GM13976 (cell line): ENCODE results near the gene CCL24.
A peak's percentile ranks its signal among the peaks of the same experiment; 100 is the strongest.
"Not testable (repeated sequence)": the region's sequence is repeated elsewhere in the genome, so short reads cannot be mapped to it uniquely, and the experiment has no call there.

Experiments
- DNase-seq: peaks from one replicate; pipeline ENCODE4 v3.0.0; 2012; ENCODE audit warnings: low spot score
- in situ Hi-C: fragments of 300-500 bp; cut with MboI; formaldehyde crosslinking; loops from one replicate; pipeline ENCODE4 v1.12.0; 2022; ENCODE audit warnings: low sequenced_read_pairs, mixed read lengths, inconsistent platforms; ENCODE audit not compliant: unreplicated experiment
- TF ChIP-seq, protein P1 (sequence below): IDR thresholded peaks from 2 replicates; pipeline ENCODE4 v1.5.1; 2012; ENCODE audit warnings: borderline replicate concordance, mild to moderate bottlenecking; ENCODE audit not compliant: insufficient read depth; ENCODE audit errors: extremely low read depth, missing control alignments, control extremely low read depth

The CCL24 gene

GRCh38 chr7:75849573-75849972, 36.0 kb upstream of the CCL24 start:
- no peak for DNase-seq
- in situ Hi-C loops = no loop called here
- TF ChIP-seq, protein P1, sequence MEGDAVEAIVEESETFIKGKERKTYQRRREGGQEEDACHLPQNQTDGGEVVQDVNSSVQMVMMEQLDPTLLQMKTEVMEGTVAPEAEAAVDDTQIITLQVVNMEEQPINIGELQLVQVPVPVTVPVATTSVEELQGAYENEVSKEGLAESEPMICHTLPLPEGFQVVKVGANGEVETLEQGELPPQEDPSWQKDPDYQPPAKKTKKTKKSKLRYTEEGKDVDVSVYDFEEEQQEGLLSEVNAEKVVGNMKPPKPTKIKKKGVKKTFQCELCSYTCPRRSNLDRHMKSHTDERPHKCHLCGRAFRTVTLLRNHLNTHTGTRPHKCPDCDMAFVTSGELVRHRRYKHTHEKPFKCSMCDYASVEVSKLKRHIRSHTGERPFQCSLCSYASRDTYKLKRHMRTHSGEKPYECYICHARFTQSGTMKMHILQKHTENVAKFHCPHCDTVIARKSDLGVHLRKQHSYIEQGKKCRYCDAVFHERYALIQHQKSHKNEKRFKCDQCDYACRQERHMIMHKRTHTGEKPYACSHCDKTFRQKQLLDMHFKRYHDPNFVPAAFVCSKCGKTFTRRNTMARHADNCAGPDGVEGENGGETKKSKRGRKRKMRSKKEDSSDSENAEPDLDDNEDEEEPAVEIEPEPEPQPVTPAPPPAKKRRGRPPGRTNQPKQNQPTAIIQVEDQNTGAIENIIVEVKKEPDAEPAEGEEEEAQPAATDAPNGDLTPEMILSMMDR = no peak

GRCh38 chr7:75847707-75848106, 34.1 kb upstream of the CCL24 start:
- TF ChIP-seq, protein P1 = no peak
- no peak for DNase-seq
- in situ Hi-C loops = no loop called here

DNA sequence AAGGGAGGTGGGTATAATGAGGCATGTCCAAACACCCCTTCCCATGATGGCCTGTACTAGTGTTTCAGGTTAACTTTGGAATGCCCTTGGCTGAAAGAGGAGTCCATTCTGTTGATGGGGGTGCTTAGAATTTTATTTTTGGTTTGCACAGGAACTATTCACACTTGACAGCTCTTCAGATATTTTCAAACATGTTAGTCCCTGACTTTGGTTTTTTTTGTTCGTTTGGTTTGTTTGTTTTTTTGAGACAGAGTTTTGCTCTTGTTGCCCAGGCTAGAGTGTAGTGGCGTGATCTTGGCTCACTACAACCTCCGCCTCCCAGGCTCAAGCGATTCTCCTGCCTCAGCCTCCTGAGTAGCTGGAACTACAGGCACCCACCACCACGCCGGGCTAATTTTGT, 31.5 kb upstream of the CCL24 start:
- DNase-seq, in situ Hi-C loops: not testable (repeated sequence)

DNA sequence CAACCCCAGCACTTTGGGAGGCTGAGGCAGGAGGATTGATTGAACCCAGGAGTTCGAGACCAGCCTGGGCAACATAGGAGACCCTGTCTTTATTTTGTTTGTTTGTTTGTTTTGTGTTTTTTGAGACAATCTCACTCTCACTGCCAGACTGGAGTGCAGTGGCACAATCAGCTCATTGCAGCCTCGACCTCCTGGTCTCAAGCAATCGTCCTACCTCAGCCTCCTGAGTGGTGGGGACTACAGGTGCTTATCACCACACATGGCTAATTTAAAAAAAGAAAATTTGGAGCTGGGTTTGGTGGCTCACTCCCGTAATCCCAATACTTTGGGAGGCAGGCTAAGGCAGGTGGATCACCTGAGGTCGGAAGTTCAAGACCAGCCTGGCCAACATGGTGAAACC, 30.6 kb upstream of the CCL24 start:
- no peak for DNase-seq
- in situ Hi-C loops = no loop called here
- TF ChIP-seq, protein P1 = no peak

GRCh38 chr7:75843613-75844116, 30.1 kb upstream of the CCL24 start:
- no peak for DNase-seq
- in situ Hi-C loops = no loop called here
- TF ChIP-seq, protein P1 = no peak

DNA sequence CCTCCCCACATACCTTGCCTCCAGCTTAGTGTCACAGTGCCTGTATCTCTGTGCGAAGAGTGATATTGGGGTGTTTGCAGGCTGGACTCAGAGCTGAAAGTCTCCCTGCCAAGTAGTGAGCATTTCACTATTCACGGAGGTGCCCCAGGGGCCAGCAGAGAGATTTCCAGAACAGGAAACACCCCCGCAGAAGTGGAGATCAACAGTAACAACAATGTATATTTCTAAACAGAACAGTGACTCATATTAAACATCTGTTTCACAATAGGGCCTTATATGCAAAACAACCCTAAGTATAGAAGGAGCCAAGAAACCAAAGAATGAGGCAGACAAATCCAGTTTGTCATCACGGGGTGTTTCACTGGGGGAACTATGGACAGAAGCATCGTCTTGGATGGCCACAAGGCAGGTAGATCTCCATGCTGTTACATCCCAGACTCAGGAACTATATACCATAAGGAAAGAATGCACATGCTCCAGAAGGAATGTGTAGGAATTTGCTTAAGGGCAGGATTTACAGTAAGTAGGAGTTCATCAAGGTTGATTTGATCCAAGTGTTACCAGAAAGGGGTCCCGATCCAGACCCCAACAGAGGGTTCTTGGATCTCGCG, 29.3 kb upstream of the CCL24 start:
- in situ Hi-C loops = no loop called here
- peak; percentile 64 for DNase-seq
- TF ChIP-seq, protein P1 = no peak

DNA sequence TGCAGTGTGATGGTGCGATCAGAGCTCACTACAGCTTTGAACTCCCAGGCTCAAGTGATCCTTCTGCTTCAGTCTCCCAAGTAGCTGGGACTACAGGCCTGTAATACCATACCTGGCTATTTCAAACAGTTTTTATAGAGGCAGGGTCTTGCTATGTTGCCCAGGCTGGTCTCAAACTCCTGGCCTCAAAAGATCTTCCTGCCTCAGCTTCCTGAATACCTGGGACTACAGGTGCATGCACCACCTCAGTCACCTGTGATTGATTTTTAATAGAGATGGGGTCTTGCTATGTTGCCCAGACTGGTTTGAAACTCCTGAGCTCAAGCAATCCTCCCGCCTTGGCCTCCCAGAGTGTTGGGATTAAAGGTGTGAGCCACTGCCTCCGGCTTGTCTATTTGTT, 26.4 kb upstream of the CCL24 start:
- TF ChIP-seq, protein P1 = no peak
- DNase-seq = no peak
- in situ Hi-C loops = no loop called here

DNA sequence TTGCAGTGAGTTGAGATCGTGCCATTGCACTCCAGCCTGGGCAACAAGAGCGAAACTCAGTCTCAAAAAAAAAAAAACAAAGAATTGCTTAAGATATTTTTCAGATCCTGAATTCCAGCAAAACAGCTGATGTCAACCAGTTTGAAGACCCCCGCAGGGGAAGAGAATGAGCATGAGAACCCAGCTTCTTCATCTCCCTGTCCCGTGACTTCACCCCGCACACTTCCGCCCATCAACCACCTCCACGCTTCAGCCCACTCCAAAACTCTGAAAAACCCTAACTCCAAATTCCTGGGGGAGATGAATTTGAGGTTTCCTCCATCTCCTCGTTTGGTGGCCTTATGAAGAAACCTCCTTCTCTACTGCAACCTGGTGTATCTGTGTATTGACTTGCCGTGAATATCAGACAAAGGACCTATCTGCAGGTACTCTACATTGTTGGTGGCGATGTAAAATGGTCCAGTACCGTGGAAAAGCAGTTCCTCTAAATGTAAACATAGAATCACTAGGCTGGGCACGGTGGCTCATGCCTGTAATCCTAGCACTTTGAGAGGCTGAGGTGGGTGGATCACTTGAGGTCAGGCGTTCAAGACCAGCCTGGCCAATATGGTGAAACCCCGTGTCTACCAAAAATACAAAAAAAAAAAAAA, 24.8 kb upstream of the CCL24 start:
- DNase-seq, in situ Hi-C loops: not testable (repeated sequence)
